GM10248 (cell line): ENCODE measurements around the gene NT5DC1.

Experiments used
- CTCF ChIA-PET: fragments of 300-600 bp; sonication (Branson Sonifier 250); formaldehyde crosslinking; extraction: SDS; loops from one replicate; lab custom pipeline; 2021; ENCODE audit warnings: antibody characterized with exemption; lab: Yijun Ruan, JAX
- POLR2A ChIA-PET: fragments of 350-650 bp; sonication (Branson Sonifier 250); formaldehyde crosslinking; extraction: SDS; loops from one replicate; lab custom pipeline; 2020; ENCODE audit warnings: antibody characterized with exemption; lab: Yijun Ruan, JAX
- DNase-seq: peaks from one replicate; pipeline ENCODE4 v3.0.0; 2012; ENCODE audit errors: extremely low spot score
- TF ChIP-seq, protein P1 (sequence below): IDR thresholded peaks from 2 replicates; pipeline ENCODE4 v1.5.1; 2012; ENCODE audit warnings: mild to moderate bottlenecking, low read depth; ENCODE audit errors: extremely low read depth, missing control alignments, control extremely low read depth

NT5DC1 gene

GRCh38 chr6:116210316-116210715 is 109.7 kb downstream of the NT5DC1 start:
- DNase-seq: no peak
- ChIA-PET POLR2A (no interaction called here), CTCF (interaction anchor here (1.1 to 2.0 kb wide), 5 partner anchors 8 to 351 kb away, joined by 3 to 7 read pairs (median 3); no protein-coding TSS in a partner anchor)
- TF ChIP-seq, protein P1, sequence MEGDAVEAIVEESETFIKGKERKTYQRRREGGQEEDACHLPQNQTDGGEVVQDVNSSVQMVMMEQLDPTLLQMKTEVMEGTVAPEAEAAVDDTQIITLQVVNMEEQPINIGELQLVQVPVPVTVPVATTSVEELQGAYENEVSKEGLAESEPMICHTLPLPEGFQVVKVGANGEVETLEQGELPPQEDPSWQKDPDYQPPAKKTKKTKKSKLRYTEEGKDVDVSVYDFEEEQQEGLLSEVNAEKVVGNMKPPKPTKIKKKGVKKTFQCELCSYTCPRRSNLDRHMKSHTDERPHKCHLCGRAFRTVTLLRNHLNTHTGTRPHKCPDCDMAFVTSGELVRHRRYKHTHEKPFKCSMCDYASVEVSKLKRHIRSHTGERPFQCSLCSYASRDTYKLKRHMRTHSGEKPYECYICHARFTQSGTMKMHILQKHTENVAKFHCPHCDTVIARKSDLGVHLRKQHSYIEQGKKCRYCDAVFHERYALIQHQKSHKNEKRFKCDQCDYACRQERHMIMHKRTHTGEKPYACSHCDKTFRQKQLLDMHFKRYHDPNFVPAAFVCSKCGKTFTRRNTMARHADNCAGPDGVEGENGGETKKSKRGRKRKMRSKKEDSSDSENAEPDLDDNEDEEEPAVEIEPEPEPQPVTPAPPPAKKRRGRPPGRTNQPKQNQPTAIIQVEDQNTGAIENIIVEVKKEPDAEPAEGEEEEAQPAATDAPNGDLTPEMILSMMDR: no peak

DNA sequence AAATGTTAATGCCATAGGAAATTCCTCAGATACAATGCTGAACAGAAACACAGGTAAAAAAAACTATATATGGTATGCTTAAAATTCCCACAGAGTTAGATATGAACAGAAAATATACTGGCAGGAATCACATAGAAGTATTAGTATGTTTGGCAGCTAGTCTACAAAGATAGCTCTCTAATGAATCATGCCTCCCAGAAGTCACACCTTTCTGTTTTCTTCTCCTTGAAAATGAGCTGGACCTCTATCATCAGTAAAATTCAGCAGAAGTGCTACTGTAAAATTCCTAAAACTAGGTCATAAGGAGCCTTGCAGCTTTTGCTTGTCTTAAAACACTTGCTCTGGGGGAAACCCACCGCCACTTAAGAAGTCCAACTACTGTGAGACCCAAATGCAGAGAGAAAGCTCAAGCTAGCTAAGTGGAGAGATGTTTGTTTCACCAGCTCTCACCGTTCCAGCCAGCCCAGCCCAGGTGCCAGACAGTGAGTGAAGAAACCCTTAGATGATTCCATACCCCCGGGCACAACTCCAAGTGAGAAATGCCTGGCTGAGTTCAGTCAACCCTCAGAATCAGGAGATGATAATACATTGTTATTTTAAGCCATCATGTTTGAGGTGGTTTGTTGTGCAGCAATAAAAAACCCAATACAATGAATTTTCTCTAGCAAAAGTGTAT is 110.2 kb downstream of the NT5DC1 start:
- no peak for DNase-seq
- CTCF ChIA-PET: interaction anchor here (1.1 to 2.0 kb wide), 4 partner anchors 8 to 58 kb away, joined by 3 to 7 read pairs (median 4); no protein-coding TSS in a partner anchor
- TF ChIP-seq, protein P1: no peak
- POLR2A ChIA-PET: no interaction called here

GRCh38 chr6:116214681-116215080 is 114.0 kb downstream of the NT5DC1 start:
- TF ChIP-seq, protein P1: no peak
- CTCF ChIA-PET: interaction anchor here (1.3 to 4.9 kb wide), 4 partner anchors 9 to 348 kb away, joined by 3 to 24 read pairs (median 4); no protein-coding TSS in a partner anchor
- POLR2A ChIA-PET: no interaction called here
- no peak for DNase-seq

DNA sequence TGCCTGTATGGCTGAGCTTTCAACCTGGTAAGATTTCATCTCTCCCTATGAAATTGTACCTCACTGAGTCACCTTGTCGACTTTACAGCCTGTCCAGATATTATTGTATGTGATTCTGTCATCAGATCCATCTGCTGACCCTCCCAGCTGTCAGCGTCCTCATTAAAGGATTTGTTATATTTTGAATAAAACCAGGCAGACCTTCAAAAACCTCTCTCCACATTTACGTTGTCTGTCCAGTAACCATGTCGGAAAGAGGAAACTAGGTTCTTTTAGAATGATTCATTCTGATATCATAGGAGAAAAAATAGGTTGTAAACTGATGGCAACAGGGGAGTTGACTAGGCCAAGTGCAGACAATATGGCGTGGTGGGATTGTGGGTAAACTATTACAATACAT is 114.8 kb downstream of the NT5DC1 start:
- no peak for DNase-seq
- ChIA-PET POLR2A (no interaction called here), CTCF (interaction anchor here (1.3 to 4.9 kb wide), 5 partner anchors 8 to 356 kb away, joined by 3 to 24 read pairs (median 4); partner anchors contain the start of gene RWDD1)
- TF ChIP-seq, protein P1: no peak

GRCh38 chr6:116217069-116217468 is 116.4 kb downstream of the NT5DC1 start:
- TF ChIP-seq, protein P1: peak; percentile 23
- no peak for DNase-seq
- CTCF ChIA-PET: interaction anchor here (1.0 to 4.9 kb wide), 30 partner anchors 8 to 374 kb away, joined by 3 to 24 read pairs (median 6); partner anchors contain the start of genes RWDD1 and TSPYL4
- POLR2A ChIA-PET: no interaction called here

GRCh38 chr6:116218172-116218633 is 117.5 kb downstream of the NT5DC1 start:
- ChIA-PET POLR2A (no interaction called here), CTCF (interaction anchor here (0.6 to 4.9 kb wide), 28 partner anchors 8 to 464 kb away, joined by 3 to 24 read pairs (median 5); partner anchors contain the start of gene RWDD1)
- TF ChIP-seq, protein P1: peak; percentile 38
- no peak for DNase-seq
